ENCODE measurements around the gene AGPS. TPM values are rescaled to one million over a fixed set of nuclear protein-coding genes. Genes with fewer than 3 reads are reported as not detected.

Gene AGPS
- total and polyA plus RNA-seq, 7 donors, result 13.1 to 37.5 (median 22.0) TPM

DNA sequence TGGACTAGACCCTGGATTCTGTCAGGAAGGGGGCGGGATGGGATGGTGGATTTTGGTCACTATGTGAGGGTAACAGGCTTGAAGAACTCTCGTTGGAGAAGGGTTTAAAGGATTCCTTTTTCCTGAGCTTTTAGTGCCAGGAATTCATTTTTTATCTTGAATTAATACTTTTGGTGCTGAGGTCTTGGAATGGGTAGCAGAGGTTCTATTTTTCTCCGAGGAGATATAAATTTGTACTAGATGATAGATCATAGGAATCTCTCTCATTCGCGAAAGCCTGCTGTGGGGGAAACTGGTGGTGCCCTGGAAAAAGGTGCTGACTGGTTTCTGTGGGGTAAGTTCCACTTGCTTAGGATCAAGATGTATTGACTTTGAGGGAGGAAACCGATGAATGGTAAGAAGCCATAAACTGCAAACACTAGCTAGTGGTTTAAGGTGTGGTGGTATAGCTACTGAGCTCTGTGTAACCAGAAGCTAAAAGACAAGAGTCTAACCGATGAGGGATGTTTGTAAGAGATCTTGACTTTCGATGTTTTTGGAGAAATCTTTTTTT lies 706 bp downstream of the AGPS start:
- Histone ChIP-seq H3K9me3 (no peaks in the 10 kb centered on the region), H3K27ac (peak overlapping the region; percentile 73 to 80 (median 78)), H3K4me3 (peak overlapping the region; percentile 65 to 86 (median 82)), H3K36me3 (no peaks in the 10 kb centered on the region), H3K27me3 (no peaks in the 10 kb centered on the region), H3K4me1 (peaks cover 0 to 55% (median 46%) of the 10 kb centered on the region in 4 donors)
- no peak for TF ChIP-seq POLR2A (IDR thresholded peaks at IDR 0.05)
- TF ChIP-seq EP300 (IDR thresholded peaks at IDR 0.05), result no peak
- TF ChIP-seq, protein P1, sequence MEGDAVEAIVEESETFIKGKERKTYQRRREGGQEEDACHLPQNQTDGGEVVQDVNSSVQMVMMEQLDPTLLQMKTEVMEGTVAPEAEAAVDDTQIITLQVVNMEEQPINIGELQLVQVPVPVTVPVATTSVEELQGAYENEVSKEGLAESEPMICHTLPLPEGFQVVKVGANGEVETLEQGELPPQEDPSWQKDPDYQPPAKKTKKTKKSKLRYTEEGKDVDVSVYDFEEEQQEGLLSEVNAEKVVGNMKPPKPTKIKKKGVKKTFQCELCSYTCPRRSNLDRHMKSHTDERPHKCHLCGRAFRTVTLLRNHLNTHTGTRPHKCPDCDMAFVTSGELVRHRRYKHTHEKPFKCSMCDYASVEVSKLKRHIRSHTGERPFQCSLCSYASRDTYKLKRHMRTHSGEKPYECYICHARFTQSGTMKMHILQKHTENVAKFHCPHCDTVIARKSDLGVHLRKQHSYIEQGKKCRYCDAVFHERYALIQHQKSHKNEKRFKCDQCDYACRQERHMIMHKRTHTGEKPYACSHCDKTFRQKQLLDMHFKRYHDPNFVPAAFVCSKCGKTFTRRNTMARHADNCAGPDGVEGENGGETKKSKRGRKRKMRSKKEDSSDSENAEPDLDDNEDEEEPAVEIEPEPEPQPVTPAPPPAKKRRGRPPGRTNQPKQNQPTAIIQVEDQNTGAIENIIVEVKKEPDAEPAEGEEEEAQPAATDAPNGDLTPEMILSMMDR (IDR thresholded peaks at IDR 0.05), result no peak
- no peak for TF ChIP-seq POLR2AphosphoS5 (IDR thresholded peaks at IDR 0.05)
- intact Hi-C loops (cut with DNase I), result no loop called here
- no peak for DNase-seq
- WGBS, 2 donors, result 2 to 12% methylated on average over 8 of the region's 8 CpGs

- TF ChIP-seq POLR2AphosphoS5 (IDR thresholded peaks at IDR 0.05) (no peak), EP300 (IDR thresholded peaks at IDR 0.05) (no peak), POLR2A (IDR thresholded peaks at IDR 0.05) (no peak)
- TF ChIP-seq, protein P1 (IDR thresholded peaks at IDR 0.05), result no peak
- DNase-seq, result no peak
- Histone ChIP-seq H3K4me1 (peaks cover 0 to 62% (median 49%) of the 10 kb centered on the region in 4 donors), H3K36me3 (no peaks in the 10 kb centered on the region), H3K27ac (peak overlapping the region in 1 of 4 donors; percentile 80), H3K4me3 (peak overlapping the region in 3 of 4 donors; percentile 65 to 83 (median 81)), H3K9me3 (no peaks in the 10 kb centered on the region), H3K27me3 (no peaks in the 10 kb centered on the region)
- 37 to 73% methylated on average over 8 of the region's 8 CpGs for WGBS, 2 donors
- intact Hi-C loops (cut with DNase I), result no loop called here
These were observed 1.4 kb downstream of the AGPS start for GRCh38 chr2:177393824-177394593.

DNA sequence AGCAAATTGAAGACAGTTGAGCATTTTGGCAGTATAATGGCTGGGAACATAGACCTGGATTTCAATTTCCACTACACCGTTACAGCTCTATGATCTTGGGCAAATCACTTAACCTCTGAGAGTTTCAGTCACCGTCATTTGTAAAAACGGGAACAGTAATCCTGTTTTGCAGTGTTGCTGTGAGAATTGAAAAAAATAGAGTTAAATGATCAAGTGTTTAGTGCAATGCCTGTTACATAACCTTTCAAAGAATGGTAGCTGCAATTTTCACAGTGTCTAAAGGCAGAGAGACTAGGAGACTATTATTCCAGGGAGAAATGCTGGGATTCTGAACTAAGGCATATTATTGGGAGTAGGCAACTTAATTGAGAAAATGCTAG lies 2.0 kb downstream of the AGPS start:
- intact Hi-C loops (cut with DNase I), result no loop called here
- no peaks in the 10 kb centered on the region for H3K36me3 ChIP-seq
- WGBS, 2 donors, result 71 to 82% methylated on average over 3 of the region's 3 CpGs
- no peaks in the 10 kb centered on the region for H3K9me3 ChIP-seq
- TF ChIP-seq, protein P1 (IDR thresholded peaks at IDR 0.05), result no peak
- no peak for TF ChIP-seq POLR2AphosphoS5 (IDR thresholded peaks at IDR 0.05)
- TF ChIP-seq EP300 (IDR thresholded peaks at IDR 0.05), result no peak
- no peak for TF ChIP-seq POLR2A (IDR thresholded peaks at IDR 0.05)
- no peak overlapping the region for H3K4me3 ChIP-seq
- no peak overlapping the region for H3K27ac ChIP-seq
- DNase-seq, result no peak
- peaks cover 0 to 68% (median 52%) of the 10 kb centered on the region in 4 donors for H3K4me1 ChIP-seq
- H3K27me3 ChIP-seq, result no peaks in the 10 kb centered on the region

GRCh38 chr2:177395351-177396065 lies 2.9 kb downstream of the AGPS start:
- no peaks in the 10 kb centered on the region for H3K27me3 ChIP-seq
- no peak overlapping the region for H3K4me3 ChIP-seq
- peak overlapping the region in 1 of 4 donors; percentile 70 for H3K27ac ChIP-seq
- no peaks in the 10 kb centered on the region for H3K9me3 ChIP-seq
- no peak for DNase-seq
- 89 to 95% methylated on average over 3 of the region's 3 CpGs for WGBS, 2 donors
- H3K4me1 ChIP-seq, result peaks cover 0 to 76% (median 54%) of the 10 kb centered on the region in 4 donors
- H3K36me3 ChIP-seq, result no peaks in the 10 kb centered on the region
- intact Hi-C loops (cut with DNase I), result no loop called here
- TF ChIP-seq POLR2A (IDR thresholded peaks at IDR 0.05), result no peak
- TF ChIP-seq EP300 (IDR thresholded peaks at IDR 0.05), result no peak
- TF ChIP-seq, protein P1 (IDR thresholded peaks at IDR 0.05), result no peak
- TF ChIP-seq POLR2AphosphoS5 (IDR thresholded peaks at IDR 0.05), result no peak
